Islet of Langerhans (tissue), 1 donor: ENCODE results near the gene NDUFV1.
A peak's percentile ranks its signal among the peaks of the same experiment; 100 is the strongest.

Experiments used
- FAIRE-seq: peaks from one replicate; lab custom pipeline; 2011; peaks lifted over from hg19 to GRCh38; lab: Jason Lieb, UNC

Gene NDUFV1

DNA sequence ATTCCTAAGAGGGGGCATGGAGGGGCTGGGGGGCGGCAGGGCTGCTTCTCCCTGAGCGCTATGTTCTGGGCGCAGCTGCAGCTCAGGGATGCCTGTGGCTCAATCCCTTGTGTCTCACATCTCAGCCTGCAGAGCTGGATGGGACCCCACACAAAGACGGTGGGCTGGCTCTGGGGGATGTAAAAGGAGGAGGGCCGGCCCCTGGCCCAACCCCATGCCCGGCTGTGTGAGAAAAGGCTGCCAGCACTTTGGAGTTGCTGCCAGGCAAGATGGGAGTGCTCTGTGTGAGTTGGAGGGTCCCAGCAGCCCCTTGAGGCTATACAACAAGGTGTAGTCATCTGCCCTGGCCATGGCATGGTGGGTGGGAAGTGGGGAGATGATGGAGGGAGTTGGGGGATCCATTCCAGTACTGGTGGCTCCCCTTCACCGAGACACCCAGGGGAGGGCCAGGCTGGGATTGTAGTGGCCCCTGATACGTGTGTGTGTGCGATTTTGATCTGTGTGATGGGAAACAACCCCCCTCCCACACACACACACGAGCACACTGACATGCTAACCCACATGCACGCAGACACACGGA lies 34.1 kb downstream of the NDUFV1 start:
- FAIRE-seq, result no peak

DNA sequence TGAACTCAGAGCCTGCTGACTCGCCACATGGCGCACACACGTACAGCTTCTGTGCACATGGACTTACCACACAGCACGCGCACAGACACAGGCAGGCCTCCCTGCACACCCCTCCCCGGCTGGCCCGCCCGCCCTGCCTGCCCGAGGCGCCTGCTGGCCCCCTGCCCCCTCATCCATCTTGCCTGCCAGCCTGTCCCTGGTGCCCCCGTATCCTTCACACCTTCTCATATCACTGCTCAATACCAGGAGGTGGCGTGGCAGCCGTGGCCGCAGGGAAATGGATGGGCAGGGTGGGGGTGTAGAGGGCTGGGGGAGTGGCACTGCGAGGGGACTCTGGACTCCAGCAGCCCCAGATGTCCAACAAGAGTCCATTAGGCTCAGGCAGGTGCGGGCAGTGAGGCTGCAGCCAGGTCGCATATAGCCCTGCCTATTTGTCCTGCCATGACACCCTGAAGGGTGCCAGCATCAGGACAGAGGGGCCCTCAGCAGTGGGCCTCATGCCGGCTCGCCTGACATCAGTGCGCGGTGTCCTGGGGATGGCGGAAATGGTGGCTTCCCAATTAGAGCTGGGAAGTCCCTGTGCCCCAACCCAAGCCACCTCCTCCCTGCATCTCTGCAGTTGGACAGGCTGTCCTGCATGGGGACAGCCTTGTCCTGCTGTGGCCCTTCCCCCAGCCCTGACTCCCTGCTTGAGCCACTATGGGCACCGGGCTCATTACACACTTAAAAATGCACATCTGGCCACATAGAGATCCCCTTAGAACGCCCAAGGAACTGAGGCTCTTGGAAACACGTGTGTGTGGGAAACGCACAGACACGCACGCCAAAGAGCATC lies 34.8 kb downstream of the NDUFV1 start:
- FAIRE-seq, result no peak

DNA sequence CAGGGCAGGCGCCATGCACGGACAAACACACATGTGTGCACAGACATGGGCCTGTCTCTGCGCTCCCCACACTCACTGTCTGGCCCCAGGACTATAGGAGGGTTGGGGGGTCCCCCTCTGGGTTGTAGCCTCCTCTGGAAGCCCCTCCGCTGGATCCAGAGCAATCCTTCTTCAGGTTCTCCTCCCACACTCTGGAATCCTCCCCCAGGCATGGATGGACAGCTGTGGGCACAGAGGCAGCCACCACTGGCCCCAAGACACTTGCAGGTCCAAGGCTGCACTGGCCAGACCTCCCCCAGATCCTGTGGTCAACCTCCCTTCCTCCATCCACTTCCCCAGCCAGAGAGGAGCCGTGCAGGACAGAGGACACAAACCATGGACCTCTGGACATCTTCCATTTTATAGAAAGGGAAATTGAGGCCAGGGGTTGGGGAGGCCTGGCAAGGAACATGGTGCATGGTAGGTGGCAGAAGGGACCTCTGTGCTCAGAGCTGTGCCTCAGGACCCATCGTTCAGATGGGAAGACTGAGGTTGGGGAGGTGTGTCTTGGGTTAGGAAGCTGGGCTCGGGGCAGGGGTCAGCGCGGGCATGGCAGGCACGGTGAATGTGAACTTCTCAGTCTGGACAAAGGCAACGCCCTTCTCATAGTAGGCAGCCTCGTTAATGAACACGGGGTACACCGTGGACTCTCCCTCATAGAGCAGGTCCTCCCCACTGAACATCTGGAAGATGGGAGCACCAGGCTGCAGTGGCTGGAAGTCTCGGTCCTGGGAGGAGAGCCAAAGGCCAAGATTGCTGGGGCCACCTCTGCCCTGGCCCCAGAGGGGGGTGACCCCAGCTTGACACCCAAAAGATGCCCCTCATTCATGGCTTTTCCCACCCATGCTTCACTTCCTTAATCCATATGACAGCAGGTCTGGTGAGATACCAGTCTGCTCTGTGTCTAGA lies 35.7 kb downstream of the NDUFV1 start:
- no peak for FAIRE-seq

DNA sequence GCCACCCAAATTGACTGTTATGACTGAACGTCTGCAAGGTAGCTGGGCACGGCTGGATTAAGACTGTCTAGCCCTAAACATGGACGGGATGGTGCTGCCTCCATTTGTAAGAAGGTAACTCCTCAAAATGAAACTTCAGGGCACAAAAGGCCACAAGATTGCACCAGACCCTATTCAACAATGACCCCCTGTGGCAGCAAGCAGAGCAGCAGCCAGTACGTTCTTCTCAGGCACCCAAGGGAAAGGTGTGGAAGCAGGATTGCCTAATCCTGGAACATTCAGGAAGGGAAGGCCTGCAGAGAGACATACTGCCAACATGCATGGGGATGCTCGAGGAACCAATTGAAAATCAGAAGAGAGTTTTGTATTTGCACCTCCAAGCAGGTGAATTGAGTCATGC lies 37.3 kb downstream of the NDUFV1 start:
- FAIRE-seq, result no peak

DNA sequence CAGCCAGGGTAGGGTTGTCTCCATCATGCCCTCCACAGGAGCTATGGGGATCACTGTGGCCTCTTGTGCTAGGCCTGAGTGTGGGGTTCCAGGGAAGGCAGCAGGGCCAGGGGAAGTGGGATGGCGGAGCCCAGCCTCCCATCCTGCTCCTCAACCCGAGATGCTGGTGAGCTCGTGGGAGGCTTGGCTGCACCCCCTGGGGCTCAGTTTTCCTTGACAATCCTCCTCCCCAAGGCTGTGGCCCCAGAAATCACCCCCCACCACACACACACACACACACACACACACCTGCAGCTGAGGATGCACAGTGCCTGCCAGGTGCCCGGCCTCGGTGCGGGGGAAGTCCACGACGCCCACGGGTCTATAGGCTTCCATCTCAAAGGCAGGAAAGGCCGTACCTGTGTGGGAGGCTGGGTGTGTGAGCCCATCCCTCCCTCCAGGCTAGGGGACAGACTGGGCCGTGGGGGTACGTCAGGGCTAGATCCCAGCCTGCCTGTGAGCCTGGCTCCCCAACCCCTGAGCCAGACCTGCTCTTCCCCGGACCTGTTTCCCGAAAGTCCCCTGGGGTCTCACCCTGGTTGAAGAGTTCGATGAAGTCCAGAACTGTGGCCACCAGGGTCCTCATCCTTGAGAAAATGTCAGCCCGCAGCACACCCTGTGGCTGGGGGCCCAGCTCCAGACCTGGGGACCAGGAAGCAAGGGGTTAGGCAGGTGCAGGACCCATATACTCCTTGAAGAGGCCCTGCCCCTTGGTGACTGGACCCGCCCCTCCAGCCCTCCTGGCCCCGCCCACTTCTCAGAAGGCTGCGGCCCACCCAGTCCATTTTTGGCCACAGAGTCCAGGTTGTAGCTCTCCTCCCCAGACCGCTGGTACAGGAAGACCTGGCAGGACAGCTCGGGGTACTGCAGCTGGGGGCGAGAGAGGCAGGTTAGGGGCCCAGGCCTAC lies 38.0 kb downstream of the NDUFV1 start:
- no peak for FAIRE-seq

DNA sequence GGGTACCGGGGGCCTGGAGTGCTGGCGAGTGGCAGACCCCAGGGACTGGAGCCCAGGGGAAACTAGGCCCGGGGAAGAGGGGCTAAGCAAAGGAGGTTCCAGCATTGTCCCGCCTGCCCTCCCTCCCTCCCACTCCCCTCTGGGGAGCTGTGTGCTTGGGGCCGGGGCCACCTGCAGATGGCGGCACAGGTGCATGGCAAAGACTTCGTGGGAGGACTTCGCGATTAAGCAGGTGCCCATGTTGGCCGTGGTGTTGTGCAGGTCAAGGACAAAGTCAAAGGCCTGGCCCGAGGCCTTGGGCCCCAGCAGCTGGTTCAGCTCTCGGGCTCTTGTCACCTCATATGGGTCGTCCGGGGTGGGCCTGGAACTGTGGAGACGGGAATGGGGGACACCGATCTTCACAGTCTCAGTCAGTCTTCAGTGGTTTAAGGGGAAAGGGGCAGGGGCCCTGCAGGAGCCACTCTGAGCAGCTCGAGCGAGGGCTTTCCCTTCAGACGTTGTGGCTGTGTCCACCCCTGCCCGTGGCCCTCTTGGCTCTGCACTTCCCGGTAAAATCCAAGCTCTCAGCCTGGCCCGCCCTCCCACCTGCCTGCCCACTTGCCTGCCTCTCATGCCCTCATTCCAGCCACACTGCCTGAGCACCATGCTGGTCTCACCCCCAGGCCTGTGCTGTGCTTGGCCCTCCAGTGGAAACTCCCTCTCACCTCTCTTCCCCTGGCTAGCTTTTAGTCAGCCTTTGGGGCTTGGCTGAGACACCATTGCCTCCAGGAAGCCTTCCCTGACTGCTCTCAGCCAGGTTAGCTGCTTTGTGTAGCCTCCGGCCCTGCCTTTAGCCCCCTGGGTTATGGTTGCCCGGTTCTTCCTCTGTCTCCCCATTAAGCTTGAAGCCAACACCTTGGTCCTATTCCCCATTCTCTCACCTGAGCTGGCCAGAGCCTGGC lies 39.1 kb downstream of the NDUFV1 start:
- no peak for FAIRE-seq

DNA sequence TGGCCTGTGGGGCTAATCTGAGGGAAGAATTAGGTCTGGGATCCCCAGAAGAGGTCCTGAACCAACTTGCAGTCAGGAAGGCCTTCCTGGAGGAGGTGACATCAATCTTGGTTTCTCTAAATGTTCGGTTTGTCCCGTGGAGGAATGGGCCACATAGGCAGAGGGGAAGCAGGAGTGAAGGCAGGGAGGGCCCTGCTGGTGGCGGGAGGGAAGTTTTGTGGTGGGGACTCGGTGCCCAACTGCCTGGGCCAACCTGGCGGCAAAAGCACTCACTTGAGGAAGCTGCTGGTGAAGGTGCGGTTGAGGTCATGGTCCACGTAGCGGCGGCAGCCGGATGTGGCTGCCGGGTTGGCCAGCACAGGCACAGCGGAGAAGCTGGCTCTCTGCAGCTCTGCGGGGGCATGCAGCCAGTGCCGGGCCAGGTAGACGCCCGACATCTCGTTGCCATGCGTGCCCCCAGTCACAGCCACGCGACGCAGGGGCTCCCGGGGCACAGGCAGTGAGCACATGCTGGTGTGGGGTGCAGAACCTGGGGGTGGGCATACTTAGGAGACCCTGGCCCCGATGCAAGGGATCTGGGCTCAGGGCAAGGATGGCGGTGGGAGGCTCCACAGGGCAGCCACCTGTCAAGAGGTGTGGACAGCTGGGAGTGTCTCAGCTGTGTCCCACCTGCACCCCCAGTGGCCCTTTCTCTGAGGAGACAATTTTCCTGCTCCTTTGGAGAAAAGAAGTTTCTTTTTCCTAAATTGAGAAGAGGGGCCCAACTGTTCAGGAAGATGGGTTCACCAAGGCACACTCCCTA lies 40.0 kb downstream of the NDUFV1 start:
- no peak for FAIRE-seq

DNA sequence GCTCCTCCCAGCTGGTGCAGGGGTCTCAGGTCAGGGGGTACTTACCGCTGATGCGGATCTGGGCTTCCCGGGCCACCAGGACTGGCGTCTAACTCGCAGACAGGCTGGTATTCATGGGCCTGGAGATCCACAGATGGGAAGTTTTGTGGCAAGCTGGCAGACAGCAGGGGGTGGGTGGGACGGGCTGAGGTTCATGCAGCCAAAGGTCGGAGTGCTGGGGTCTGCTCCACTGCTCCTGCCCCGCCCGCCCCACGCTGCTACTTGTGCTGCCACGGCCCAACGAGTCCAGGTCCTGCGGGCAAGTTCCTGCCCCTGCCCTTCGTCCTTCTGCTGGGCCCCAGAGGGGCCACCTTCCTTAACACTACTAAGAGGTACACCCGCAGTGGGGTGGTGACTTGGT lies 40.7 kb downstream of the NDUFV1 start:
- no peak for FAIRE-seq

DNA sequence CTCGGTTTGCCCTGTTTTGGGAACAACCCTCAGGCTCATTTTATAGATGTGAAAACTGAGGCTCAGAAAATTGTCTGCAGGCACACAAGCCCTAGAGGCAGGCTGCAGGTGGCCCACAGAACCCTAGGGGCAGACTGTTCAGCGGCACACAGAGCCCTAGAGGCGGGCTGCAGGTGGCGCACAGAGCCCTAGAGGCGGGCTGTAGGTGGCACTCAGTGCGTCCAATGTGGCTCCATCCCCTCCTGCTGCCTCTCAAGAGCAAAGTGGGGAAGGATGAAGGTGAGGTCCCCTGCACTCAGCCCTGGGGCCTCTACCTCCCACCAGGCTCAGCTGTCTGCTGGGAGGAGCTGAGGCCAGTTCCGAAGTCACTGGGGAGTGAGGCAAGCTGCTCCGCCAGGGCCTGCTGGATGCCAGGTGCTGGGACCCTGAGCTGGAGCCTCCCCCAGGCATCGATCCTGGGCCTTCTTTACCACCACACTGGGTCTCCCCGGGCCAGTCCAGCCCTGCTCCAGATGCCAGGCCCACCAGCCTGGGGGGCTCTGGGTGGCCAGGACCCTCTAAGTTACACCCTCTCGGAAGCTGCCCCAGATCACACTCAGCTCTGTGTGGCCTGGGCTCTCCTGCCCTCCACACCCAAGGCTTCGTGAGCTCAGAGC lies 41.5 kb downstream of the NDUFV1 start:
- FAIRE-seq, result no peak

DNA sequence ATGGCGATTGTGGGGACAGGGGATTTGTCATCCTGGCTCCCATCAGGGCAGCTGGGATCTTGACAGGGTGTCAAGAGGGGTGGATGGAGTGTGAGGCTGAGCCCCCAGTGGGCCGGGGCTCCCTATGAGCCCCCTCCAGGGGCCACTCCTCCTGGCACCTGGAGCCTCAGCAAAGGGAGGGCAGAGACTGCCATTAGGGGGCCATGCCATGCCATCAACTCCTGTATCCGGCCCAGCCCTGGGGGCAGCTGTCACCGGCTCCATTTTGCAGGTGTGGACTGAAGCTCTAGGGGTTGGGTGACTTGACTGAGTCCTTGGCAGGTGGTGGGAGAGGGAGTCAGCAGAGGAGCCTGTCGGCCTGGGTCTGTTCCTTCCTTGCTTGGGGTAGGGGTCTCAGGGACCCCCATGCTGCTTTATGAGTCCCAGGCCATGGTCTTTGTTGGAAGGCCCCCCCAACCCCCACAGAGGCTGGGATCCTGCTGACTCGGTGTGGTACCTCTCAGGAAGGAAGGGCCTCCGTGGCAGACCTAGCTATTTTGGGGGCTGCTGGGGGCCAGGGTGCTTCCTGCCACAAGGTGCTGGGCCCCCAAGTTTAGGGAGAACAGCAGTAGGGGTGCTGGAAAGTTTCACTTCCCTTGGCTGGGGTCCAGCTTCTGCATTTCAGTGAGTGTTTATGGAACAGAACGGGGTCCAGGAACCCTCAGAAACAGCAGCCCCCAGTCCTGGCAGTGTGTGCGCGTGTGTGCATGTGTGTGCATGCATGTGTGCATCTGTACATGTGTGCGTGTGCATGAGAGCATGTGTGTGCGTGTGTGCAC lies 42.3 kb downstream of the NDUFV1 start:
- FAIRE-seq, result no peak

DNA sequence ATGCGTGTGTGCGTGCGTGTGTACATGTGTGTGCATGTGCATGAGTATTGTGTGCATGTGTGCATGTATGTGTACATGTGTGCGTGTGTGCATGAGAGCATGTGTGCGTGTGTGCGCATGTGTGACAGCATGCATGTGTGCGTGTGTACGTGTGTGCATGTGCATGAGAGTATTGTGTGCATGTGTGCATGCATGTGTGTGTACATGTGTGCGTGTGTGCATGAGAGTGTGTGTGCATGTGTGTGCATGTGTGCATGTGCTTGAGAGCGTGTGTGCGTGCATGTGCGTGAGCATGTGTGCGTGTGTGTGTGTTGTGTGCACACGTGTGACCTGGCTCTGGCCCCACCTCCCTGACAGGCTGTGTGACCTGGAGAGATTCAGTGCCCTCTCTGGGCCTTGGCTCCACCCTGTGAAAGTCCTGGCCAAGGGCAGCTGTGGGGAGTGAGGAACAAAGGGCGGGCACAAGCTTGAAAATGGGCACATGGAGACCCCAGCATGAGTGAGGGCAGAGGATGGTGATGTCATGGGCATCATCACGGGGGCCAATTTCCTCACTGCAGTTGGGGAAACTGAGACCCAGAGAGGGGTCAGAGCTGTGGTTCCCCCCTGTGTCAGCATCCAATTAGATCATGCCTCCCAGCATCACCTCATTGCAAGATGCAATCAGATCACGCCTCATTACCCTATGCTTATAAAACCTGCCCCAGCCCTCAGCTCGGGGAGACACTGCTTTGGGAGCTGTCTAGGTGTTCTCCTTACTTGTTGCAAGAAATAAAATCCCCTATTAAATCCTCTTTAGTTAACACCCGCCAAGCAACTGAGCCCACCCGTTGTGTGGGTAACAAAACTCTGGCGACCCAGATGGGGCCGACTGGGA lies 43.1 kb downstream of the NDUFV1 start:
- FAIRE-seq, result no peak

DNA sequence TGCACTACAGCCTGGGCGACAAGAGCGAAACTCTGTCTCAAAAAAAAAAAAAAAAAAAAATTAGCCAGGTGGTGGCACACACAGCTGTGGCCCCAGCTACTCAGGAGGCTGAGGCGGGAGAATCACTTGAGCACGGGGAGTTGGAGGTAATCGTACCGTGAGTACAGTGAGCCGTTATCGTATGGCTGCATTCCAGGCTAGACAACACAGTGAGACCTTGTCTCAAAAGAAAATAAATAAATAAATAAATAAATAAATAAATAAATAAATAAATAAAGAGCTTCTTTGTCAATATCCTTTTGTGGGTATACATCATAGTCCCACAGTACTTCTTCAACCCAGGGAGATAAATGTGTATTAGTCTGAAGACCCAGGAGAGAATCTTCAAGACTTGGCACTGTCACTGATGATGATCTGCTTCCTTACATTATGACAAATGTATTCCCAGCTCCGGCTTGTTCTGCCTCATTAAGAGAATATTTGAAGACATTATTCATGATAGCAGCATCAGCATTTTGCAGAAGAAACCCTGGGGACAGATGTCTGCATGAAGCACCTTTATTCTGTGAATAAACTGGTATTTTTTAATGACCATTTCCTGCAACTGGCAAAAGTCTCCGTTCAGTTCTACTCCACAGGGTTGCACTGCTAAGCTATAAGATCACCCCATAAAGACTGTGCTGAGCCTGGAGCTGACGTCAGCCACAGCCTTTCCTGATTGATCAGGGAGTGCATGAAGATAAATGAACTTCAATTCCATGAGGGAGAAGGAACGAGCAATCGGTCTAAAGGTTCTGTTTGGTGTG lies 45.4 kb downstream of the NDUFV1 start:
- no peak for FAIRE-seq

DNA sequence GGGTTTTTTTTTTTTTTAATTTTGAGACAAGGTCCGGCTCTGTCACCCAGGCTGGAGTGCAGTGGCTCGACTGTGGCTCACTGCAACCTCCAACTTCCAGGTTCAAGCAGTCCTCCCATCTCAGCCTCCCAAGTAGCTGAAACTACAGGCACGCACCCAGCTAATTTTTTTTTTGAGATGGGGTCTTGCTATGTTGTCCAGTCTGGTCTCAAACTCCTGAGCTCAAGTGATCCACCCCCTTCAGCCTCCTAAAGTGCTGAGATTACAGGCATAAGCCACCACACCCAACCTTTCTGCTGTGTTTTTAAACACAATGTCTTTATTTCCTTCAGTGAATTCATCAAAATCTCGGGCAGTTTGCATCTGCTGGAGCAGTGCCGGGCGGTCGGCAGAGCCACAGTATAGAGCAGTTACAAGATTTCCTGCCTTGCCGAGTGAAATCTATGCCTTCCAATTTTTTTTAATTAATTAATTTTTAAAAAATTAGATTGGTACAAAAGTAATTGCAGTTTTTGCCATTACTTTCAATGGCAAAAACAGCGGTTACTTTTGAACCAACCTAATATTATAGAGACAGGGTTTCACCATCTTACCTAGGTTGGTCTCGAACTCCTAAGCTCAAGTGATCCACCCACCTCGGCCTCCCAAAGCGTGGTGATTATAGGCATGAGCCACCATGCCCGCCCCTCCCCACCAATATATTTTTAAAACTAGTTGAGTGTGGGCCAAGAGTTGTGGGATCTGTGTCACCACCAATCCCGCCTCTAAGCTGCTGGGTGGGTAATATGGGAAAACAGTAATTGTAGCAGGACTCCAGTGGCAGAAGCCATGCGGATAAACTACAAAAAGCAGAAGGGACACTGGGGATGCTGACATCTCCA lies 46.5 kb downstream of the NDUFV1 start:
- no peak for FAIRE-seq

DNA sequence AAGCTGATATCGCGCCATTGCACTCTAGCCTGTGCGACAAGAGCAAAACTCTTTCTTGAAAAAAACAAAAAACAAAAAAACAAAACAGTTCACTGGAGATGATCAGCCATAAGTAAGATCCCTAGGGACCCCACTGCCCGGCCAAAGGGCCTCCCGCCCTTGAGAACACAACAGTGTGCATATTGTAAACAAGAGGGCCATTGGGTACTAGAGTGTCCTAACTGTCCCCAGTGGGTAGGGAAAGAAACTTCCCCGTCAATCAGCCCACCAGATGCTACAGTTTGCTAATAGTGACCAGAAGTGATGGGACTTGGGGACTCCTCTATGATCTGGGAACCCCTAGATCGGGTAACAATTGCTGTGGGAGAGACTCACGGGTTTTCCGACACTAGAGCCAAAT lies 47.5 kb downstream of the NDUFV1 start:
- no peak for FAIRE-seq

DNA sequence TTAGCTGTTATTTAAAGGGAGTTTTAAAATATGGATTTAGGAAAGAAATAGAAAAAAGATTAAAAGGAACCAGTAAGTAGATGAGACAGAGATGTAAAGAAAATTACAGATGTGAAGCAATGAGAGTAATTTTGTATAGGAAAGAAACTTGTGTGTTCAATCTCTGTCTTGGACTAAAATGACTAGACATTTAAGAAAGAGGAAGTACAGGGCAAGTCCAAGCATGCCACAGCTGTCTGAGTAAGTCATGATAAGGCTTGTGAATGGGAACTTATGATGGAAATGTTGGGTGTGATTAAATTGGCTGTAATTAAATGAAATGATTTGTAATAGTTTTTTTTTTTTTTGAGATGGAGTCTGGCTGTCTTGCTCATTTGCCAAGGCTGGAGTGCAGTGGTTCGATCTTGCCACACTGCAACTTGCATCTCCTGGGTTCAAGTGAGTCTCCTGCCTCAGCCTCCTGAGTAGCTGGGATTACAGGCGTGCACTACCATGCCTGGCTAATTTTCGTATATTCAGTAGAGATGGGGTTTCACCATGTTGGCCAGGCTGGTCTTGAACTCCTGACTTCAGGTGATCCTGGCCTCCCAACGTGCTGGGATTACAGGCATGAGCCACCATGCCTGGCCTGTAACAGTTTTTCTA lies 49.7 kb downstream of the NDUFV1 start:
- FAIRE-seq, result peak; percentile 27
